SK-N-SH treated with all-trans-retinoic acid at 6 μM for 48 hours (cell line): ENCODE measurements around the gene TTC27.
"Not testable (repeated sequence)": the region's sequence is repeated elsewhere in the genome, so short reads cannot be mapped to it uniquely, and the experiment has no call there.

Source experiments
- ESRRG ChIP-seq: fragments of 250-450 bp; sonication (Bioruptor Pico); IDR thresholded peaks from 2 replicates; pipeline ENCODE4 v1.6.1; 2021; ENCODE audit warnings: mild to moderate bottlenecking
- GLIS3 ChIP-seq: fragments of 250-450 bp; sonication (Bioruptor Pico); IDR thresholded peaks from 2 replicates; pipeline ENCODE4 v1.5.0; 2020; ENCODE audit warnings: mild to moderate bottlenecking, moderate library complexity
- RARB ChIP-seq: fragments of 250-450 bp; sonication (Bioruptor Pico); IDR thresholded peaks from 2 replicates; pipeline ENCODE4 v1.8.0; 2021; ENCODE audit warnings: mild to moderate bottlenecking, moderate library complexity
- SNAI2 ChIP-seq: fragments of 250-450 bp; sonication (Bioruptor Pico); IDR thresholded peaks from 2 replicates; pipeline ENCODE4 v1.5.0; 2020; ENCODE audit warnings: mild to moderate bottlenecking, moderate library complexity
- ZC3H10 ChIP-seq: fragments of 250-450 bp; sonication (Bioruptor Pico); IDR thresholded peaks from 2 replicates; pipeline ENCODE4 v1.5.1; 2021; ENCODE audit warnings: mild to moderate bottlenecking, moderate library complexity
- ZNF565 ChIP-seq: fragments of 450-650 bp; formaldehyde crosslinking; conservative IDR thresholded peaks from 2 replicates; pipeline ENCODE4 v1.5.0; 2020; ENCODE audit warnings: low read depth, mild to moderate bottlenecking, moderate library complexity
- TF ChIP-seq, protein P1 (sequence below): fragments of 250-450 bp; sonication (Bioruptor Pico); IDR thresholded peaks from 2 replicates; pipeline ENCODE4 v1.8.0; 2020; ENCODE audit warnings: mild to moderate bottlenecking, moderate library complexity, borderline replicate concordance
- TF ChIP-seq, protein P2 (sequence below): fragments of 250-450 bp; sonication (Bioruptor Pico); IDR thresholded peaks from 2 replicates; pipeline ENCODE4 v1.8.0; 2021; ENCODE audit warnings: low read depth, mild to moderate bottlenecking, moderate library complexity, borderline replicate concordance

DNA sequence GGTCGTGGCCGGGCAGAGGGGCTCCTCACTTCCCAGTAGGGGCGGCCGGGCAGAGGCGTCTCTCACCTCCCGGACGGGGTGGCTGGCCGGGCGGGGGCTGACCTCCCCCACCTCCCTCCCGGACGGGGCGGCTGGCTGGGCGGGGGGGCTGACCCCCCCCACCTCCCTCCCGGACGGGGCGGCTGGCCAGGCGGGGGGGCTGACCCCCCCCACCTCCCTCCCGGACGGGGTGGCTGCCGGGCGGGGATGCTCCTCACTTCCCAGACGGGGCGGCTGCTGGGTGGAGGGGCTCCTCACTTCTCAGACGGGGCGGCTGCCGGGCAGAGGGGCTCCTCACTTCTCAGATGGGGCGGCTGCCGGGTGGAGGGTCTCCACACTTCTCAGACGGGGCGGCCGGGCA, 126.8 kb downstream of the TTC27 start:
- TF ChIP-seq ESRRG (CRISPR knock-in tag); RARB (CRISPR knock-in tag); ZNF565; GLIS3 (CRISPR knock-in tag); SNAI2 (CRISPR knock-in tag); ZC3H10 (CRISPR knock-in tag): not testable (repeated sequence)
- TF ChIP-seq, protein P1, sequence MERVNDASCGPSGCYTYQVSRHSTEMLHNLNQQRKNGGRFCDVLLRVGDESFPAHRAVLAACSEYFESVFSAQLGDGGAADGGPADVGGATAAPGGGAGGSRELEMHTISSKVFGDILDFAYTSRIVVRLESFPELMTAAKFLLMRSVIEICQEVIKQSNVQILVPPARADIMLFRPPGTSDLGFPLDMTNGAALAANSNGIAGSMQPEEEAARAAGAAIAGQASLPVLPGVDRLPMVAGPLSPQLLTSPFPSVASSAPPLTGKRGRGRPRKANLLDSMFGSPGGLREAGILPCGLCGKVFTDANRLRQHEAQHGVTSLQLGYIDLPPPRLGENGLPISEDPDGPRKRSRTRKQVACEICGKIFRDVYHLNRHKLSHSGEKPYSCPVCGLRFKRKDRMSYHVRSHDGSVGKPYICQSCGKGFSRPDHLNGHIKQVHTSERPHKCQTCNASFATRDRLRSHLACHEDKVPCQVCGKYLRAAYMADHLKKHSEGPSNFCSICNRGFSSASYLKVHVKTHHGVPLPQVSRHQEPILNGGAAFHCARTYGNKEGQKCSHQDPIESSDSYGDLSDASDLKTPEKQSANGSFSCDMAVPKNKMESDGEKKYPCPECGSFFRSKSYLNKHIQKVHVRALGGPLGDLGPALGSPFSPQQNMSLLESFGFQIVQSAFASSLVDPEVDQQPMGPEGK: not testable (repeated sequence)
- TF ChIP-seq, protein P2, sequence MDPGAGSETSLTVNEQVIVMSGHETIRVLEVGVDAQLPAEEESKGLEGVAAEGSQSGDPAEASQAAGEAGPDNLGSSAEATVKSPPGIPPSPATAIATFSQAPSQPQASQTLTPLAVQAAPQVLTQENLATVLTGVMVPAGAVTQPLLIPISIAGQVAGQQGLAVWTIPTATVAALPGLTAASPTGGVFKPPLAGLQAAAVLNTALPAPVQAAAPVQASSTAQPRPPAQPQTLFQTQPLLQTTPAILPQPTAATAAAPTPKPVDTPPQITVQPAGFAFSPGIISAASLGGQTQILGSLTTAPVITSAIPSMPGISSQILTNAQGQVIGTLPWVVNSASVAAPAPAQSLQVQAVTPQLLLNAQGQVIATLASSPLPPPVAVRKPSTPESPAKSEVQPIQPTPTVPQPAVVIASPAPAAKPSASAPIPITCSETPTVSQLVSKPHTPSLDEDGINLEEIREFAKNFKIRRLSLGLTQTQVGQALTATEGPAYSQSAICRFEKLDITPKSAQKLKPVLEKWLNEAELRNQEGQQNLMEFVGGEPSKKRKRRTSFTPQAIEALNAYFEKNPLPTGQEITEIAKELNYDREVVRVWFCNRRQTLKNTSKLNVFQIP (CRISPR knock-in tag): not testable (repeated sequence)
